HG02943 (cell line): ENCODE results near the gene RNASE8.

Experiments
- ATAC-seq: cut with Tn5 transposase; IDR thresholded peaks from one replicate; pipeline ENCODE4 v1.9.1; 2021; ENCODE audit warnings: mild to moderate bottlenecking, low read depth, moderate library complexity; ENCODE audit not compliant: unreplicated experiment

RNASE8 gene

GRCh38 chr14:21071225-21072030 is 13.8 kb downstream of the RNASE8 start:
- ATAC-seq = peak; percentile 58

GRCh38 chr14:21072031-21072473 is 14.4 kb downstream of the RNASE8 start:
- no peak for ATAC-seq

GRCh38 chr14:21072781-21073339 is 15.2 kb downstream of the RNASE8 start:
- ATAC-seq = no peak

GRCh38 chr14:21073921-21074320 is 16.3 kb downstream of the RNASE8 start:
- no peak for ATAC-seq

GRCh38 chr14:21074398-21075272 is 17.0 kb downstream of the RNASE8 start:
- ATAC-seq = no peak

GRCh38 chr14:21075719-21076437 is 18.3 kb downstream of the RNASE8 start:
- ATAC-seq = no peak

DNA sequence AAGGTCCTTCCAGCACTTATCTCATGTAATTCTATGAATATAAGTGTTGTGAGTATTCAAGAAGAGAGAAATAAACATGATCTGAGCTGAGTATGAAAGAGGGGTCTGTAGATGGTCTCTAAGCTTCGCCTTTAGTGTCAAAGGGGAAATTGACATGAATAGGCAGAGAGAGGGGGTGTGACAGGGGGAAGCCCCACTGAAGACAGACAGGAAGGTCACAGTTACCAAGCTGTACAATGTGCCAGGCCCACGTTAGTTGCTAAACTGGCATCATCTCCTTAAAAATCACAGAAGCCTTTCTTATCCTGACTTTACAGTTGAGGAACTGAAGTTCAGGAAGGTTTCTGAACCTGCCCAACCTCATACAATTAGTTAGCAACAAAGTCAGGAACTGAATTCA is 20.1 kb downstream of the RNASE8 start:
- no peak for ATAC-seq

- ATAC-seq = no peak
Observed at GRCh38 chr14:21078287-21078686, 20.7 kb downstream of the RNASE8 start.

DNA sequence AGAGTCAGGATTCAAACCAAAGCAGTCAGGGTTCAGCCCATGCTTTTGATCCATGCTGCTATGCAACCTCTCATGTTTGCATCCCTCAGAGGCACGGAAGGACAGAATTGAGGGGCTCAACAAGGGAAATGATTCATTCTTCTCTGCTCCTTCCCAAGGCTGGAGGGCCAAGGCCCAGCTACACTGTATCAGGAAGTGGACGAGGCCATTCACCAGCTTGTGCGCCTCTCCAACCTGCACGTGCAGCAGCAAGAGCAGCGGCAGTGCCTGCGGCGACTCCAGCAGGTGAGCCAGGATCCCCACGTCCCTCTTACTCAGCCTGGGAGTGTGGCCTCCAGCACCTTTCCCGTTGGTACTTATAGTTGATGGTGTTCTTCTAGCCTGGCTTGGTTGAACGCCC is 21.1 kb downstream of the RNASE8 start:
- ATAC-seq = no peak

DNA sequence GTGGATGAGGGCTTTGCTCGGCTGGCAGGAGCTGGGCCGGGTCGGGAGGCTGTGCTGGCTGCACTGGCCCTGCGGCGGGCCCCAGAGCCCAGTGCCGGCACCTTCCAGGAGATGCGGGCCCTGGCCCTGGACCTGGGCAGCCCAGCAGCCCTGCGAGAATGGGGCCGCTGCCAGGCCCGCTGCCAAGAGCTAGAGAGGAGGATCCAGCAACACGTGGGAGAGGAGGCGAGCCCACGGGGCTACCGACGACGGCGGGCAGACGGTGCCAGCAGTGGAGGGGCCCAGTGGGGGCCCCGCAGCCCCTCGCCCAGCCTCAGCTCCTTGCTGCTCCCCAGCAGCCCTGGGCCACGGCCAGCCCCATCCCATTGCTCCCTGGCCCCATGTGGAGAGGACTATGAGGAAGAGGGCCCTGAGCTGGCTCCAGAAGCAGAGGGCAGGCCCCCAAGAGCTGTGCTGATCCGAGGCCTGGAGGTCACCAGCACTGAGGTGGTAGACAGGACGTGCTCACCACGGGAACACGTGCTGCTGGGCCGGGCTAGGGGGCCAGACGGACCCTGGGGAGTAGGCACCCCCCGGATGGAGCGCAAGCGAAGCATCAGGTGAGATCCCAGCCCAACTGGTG is 24.0 kb downstream of the RNASE8 start:
- ATAC-seq = no peak

- ATAC-seq = no peak
Observed at GRCh38 chr14:21083565-21084325, 26.1 kb downstream of the RNASE8 start.

DNA sequence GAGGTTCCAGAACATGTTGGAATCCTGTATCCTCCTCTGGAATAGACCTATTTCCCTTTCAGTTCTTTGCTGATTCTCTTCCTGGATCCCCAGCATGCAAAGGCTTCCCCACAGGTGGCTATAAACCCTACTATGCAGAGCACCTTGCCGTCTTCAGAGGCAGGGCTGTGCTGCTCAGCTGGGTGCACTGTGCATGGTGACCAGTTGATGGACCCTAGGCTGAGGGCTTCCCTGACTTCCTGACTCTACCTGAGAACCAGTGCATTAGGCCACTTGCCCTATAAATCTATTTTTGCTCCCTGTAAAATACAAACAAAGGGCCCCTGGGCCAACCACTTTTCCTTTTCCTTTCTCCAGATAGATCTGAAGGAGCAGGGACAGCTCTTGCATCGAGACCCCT is 26.8 kb downstream of the RNASE8 start:
- ATAC-seq = no peak

DNA sequence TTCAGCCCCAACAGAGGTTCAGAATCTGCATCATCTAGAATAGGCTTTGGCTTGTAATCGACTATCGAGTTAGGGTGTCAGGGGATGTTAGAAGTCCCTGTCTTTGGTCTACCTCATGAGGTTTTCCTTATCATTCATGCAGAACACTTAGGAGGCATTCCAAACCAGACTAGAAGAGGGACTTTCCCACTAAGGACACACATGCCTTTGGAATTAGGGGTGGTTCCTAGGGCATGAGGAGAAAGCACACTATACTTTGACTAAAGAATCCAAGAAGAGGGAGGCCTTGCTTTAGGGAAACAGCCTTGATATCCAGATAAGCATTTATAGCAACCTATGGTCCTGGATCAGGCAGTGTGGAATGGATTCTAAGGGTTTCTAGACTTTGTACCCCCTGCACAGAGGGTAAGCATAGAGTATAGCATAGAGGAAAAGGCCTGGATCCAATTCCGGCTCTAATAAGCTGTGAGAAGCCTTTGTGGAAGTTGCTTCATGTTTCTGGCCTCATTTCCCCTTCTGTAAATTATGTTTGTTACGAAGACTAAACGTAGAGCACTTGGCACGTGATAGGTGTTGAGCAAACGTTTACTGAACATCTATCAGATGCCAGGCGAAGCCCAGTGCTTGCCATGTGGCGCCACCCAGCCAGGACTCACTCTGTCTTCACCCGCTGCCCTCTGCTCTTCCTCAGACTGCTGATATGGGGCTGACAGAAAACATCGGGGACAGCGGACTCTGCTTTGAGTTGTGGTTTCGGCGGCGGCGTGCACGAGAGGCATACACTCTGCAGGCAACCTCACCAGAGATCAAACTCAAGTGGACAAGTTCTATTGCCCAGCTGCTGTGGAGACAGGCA is 27.6 kb downstream of the RNASE8 start:
- ATAC-seq = no peak

DNA sequence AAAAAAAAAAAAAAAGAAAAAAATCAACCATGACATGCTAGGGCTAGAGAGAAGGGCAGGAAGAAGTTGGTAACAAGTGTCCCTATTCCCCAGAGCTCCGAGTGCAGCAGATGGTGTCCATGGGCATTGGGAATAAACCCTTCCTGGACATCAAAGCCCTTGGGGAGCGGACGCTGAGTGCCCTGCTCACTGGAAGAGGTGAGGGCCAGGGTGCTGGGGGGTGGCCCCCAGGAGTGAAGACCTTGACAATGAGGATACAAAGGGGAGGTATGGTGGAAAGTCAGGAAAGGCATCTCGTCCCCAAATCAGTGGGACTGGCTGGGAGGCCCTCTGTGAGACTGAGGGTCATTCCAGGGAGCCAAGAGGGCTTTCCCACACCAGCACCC is 29.3 kb downstream of the RNASE8 start:
- ATAC-seq = no peak

- no peak for ATAC-seq
Observed at GRCh38 chr14:21087294-21088091, 29.9 kb downstream of the RNASE8 start.

DNA sequence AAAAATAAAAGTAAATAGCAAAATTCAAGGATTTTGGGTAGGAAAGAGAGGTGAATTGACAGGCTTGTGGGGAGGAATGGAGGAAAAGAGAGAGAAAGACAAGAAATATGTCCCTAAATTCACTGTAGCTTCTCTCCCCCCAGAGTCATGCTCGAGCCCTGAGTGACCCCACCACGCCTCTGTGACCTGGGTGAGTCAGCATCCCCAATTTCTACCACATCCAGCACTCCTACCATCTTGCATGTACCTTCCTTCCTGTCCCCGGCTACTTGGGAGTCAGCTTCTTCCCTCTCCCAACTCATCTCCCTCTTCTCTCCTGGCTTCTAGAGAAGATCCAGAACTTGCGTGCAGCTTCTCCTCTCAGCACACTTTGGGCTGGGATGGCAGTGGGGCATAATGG is 31.1 kb downstream of the RNASE8 start:
- ATAC-seq = no peak

DNA sequence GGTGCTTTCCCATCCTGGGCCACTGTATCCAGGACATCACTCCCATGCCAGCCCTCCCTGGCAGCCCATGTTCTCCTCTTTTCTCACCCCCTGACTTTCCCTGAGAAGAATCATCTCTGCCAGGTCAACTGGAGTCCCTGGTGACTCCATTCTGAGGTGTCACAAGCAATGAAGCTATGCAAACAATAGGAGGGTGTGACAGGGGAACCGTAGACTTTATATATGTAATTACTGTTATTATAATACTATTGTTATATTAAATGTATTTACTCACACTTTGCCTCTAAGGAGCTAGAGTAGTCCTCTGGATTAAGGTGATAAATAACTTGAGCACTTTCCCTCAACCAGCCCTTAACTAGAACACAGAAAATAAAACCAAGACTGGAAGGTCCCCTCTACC is 31.6 kb downstream of the RNASE8 start:
- ATAC-seq = no peak

GRCh38 chr14:21089877-21090193 is 32.2 kb downstream of the RNASE8 start:
- ATAC-seq = no peak
